Measurements from ENCODE around the gene MYO15B. TPM values are rescaled to one million over a fixed set of nuclear protein-coding genes. Genes with fewer than 3 reads are reported as not detected.

Gene MYO15B
- total RNA-seq, 3 donors from 2014 or later, result 591 to 1,071 (median 660) TPM

- H3K36me3 ChIP-seq (ENCODE audit: low read depth), result no peaks in the 10 kb centered on the region
- H3K4me3 ChIP-seq, result no peak overlapping the region
- intact Hi-C loops (cut with DNase I, micrococcal nuclease), result no loop called here
- no peaks in the 10 kb centered on the region for H3K9me3 ChIP-seq
- no peak for TF ChIP-seq CTCF (IDR thresholded peaks at IDR 0.05)
- ATAC-seq (no peak), DNase-seq (no peak)
- peaks cover 9% of the 10 kb centered on the region for H3K4me1 ChIP-seq (ENCODE audit: low read depth)
Observed at GRCh38 chr17:75622076-75622475, 34.5 kb downstream of the MYO15B start.

- intact Hi-C loops (cut with DNase I, micrococcal nuclease), result no loop called here
- Histone ChIP-seq H3K4me1 (ENCODE audit: low read depth) (peaks cover 3% of the 10 kb centered on the region), H3K9me3 (no peaks in the 10 kb centered on the region), H3K4me3 (no peak overlapping the region), H3K36me3 (ENCODE audit: low read depth) (no peaks in the 10 kb centered on the region)
- TF ChIP-seq CTCF (IDR thresholded peaks at IDR 0.05), result no peak
- DNase-seq, result no peak
- ATAC-seq, result no peak
Observed at GRCh38 chr17:75622771-75623273, 35.2 kb downstream of the MYO15B start.

- TF ChIP-seq CTCF (IDR thresholded peaks at IDR 0.05), result no peak
- Histone ChIP-seq H3K4me3 (no peak overlapping the region), H3K36me3 (ENCODE audit: low read depth) (no peaks in the 10 kb centered on the region), H3K9me3 (no peaks in the 10 kb centered on the region), H3K4me1 (ENCODE audit: low read depth) (no peaks in the 10 kb centered on the region)
- ATAC-seq (no peak), DNase-seq (no peak)
- intact Hi-C loops (cut with DNase I, micrococcal nuclease), result no loop called here
Observed at GRCh38 chr17:75623386-75623785, 35.8 kb downstream of the MYO15B start.

- Histone ChIP-seq H3K36me3 (ENCODE audit: low read depth) (no peaks in the 10 kb centered on the region), H3K4me1 (ENCODE audit: low read depth) (no peaks in the 10 kb centered on the region), H3K9me3 (no peaks in the 10 kb centered on the region), H3K4me3 (no peak overlapping the region)
- no peak for TF ChIP-seq CTCF (IDR thresholded peaks at IDR 0.05)
- intact Hi-C loops (cut with DNase I, micrococcal nuclease), result no loop called here
- no peak for DNase-seq
- no peak for ATAC-seq
Observed at GRCh38 chr17:75624021-75624420, 36.4 kb downstream of the MYO15B start.

- ATAC-seq (no peak), DNase-seq (no peak)
- Histone ChIP-seq H3K4me1 (ENCODE audit: low read depth) (no peaks in the 10 kb centered on the region), H3K36me3 (ENCODE audit: low read depth) (no peaks in the 10 kb centered on the region), H3K4me3 (no peak overlapping the region), H3K9me3 (no peaks in the 10 kb centered on the region)
- intact Hi-C loops (cut with DNase I, micrococcal nuclease), result no loop called here
- no peak for TF ChIP-seq CTCF (IDR thresholded peaks at IDR 0.05)
Observed at GRCh38 chr17:75624714-75625345, 37.2 kb downstream of the MYO15B start.
